Cardiac fibroblast (primary cell): ENCODE data around the gene MRPL11.

ENCODE experiments used
- DNase-seq, 2 donors: peaks; one replicate each; pipeline versions ENCODE4 v3.0.0 to v3.0.0-alpha.2; 2010; ENCODE audit warnings: low read depth in 2 of 2
- H3K4me3 ChIP-seq, 2 donors: replicated peaks in 1 of 2; 1 replicate in 1 of 2; 2 replicates in 1 of 2; pipeline ENCODE4 v1.5.1; 2011; ENCODE audit warnings: low read depth in 2 of 2, low read length in 2 of 2, mild to moderate bottlenecking in 2 of 2, moderate library complexity in 1 of 2
- TF ChIP-seq, protein P1 (sequence below): IDR thresholded peaks from one replicate; pipeline ENCODE4 v1.5.1; 2011; ENCODE audit warnings: low read depth, mild to moderate bottlenecking, low read length, inconsistent platforms

MRPL11 gene

DNA sequence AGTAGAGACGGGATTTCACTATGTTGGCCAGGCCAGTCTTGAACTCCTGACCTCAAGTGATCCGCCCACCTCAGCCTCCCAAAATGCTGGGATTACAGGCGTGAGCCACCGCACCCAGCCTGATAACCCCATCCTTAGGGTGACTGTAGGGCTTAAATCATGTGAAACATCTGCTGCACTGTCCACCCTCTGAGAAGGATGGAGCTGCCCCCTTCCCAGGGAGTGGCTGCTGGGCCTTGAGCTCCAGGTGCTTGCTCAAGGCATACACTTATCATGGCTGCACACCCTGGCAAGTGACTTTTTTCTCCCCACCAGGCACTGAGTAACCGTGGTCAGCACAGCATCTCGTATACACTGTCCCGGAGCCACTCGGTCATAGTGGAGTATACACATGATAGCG, 33.4 kb upstream of the MRPL11 start:
- no peak overlapping the region for H3K4me3 ChIP-seq
- TF ChIP-seq, protein P1, sequence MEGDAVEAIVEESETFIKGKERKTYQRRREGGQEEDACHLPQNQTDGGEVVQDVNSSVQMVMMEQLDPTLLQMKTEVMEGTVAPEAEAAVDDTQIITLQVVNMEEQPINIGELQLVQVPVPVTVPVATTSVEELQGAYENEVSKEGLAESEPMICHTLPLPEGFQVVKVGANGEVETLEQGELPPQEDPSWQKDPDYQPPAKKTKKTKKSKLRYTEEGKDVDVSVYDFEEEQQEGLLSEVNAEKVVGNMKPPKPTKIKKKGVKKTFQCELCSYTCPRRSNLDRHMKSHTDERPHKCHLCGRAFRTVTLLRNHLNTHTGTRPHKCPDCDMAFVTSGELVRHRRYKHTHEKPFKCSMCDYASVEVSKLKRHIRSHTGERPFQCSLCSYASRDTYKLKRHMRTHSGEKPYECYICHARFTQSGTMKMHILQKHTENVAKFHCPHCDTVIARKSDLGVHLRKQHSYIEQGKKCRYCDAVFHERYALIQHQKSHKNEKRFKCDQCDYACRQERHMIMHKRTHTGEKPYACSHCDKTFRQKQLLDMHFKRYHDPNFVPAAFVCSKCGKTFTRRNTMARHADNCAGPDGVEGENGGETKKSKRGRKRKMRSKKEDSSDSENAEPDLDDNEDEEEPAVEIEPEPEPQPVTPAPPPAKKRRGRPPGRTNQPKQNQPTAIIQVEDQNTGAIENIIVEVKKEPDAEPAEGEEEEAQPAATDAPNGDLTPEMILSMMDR, result no peak
- DNase-seq, result no peak

DNA sequence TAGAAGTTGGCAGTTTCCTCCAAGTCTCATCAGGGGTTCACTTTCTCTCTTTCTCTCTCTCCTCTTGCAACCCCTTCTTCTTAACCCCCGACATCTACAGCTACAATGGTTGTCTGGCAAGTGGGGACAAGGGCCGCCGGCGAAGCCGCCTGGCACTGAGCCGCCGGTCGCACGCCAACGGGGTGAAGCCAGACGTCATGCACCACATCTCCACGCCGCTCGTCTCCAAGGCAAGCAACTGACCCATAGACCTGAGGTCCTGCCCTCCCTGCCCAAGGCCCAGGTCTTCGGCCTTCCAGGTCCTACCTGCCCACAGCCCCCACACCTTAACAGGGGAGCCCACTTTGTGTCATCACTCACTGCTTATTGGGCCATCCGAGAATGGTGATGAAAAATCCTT, 32.5 kb upstream of the MRPL11 start:
- no peak overlapping the region for H3K4me3 ChIP-seq
- TF ChIP-seq, protein P1, result no peak
- DNase-seq, result no peak

DNA sequence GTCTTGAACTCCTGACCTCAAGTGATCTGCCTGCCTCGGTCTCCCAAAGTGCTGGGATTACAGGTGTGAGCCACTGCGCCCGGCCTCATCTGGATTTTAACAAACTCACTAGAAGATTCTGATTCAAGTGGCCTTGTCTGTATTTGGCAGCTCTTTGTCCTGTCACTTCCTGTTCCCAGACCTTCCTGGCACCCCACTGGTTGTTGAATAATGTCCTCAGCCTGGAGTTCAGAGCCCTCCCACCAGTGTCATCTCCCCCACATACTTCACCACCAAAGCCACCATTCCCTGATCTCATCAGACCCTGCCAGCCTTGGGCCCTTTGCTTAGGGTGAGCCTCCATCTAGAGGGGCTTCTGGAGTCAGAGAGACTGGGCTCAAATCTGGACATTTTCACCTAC, 31.4 kb upstream of the MRPL11 start:
- no peak overlapping the region for H3K4me3 ChIP-seq
- TF ChIP-seq, protein P1, result no peak
- DNase-seq, result no peak

DNA sequence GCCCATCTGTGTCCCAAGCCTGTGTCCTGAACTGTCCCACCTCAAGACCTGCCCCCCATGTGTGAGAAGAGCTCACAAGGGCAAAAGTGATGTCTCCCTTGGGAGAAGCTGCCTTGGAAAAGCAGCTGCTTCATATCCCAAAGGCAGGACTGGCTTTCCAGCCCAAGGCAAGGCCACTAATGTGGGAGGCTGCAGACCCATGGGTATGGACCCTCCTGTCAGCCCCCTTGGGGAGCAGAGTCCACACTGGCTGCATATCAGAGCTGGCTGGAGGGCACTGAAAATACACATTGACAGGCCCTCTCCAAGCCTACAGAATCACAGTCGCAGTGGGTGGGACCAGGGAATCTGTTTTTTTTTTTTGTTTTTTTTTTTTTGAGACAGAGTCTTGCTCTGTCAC, 30.8 kb upstream of the MRPL11 start:
- no peak overlapping the region for H3K4me3 ChIP-seq
- TF ChIP-seq, protein P1, result no peak
- no peak for DNase-seq

DNA sequence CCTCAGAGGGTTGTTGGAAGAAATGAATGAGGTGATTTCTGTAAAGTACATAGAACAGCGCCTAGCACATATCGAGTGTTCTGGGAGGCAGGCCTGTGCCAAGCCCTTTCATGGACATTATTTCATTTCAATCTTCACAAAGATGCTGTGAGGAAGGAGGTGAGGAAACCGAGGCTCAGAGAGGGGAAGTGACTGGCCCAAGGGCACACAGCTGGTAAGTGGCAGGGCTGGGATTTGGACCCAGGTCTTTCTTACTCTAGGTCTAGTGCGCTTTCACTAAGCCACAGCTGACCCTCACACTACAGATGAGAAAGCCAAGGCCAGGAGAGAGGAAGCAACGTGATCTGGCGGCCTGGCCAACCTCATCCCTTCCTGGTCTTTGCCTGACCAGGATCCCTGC, 30.0 kb upstream of the MRPL11 start:
- DNase-seq, result no peak
- no peak overlapping the region for H3K4me3 ChIP-seq
- TF ChIP-seq, protein P1, result no peak

DNA sequence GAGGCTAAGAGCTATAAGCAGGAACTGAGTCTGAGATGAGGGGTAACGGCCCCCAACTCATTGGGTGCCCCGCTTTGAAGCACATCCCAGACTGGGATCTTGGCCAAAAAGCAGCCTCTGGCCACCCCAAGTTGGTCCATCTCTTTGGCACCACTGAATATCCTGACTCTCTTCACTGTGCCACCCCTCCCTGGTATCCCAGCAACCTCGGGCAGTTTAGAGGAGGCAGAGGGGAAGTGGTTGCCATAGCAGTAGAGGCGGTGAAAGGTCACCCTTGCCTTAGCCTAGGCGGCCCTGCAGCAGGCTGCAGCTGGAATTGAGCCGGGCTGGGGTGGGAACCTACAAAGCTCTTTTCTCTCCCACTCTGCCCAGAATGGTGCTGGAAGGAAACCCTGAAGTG, 29.1 kb upstream of the MRPL11 start:
- DNase-seq, result peak in 1 of 2 donors; percentile 36
- TF ChIP-seq, protein P1, result no peak
- H3K4me3 ChIP-seq, result peak overlapping the region; percentile 59 to 65

DNA sequence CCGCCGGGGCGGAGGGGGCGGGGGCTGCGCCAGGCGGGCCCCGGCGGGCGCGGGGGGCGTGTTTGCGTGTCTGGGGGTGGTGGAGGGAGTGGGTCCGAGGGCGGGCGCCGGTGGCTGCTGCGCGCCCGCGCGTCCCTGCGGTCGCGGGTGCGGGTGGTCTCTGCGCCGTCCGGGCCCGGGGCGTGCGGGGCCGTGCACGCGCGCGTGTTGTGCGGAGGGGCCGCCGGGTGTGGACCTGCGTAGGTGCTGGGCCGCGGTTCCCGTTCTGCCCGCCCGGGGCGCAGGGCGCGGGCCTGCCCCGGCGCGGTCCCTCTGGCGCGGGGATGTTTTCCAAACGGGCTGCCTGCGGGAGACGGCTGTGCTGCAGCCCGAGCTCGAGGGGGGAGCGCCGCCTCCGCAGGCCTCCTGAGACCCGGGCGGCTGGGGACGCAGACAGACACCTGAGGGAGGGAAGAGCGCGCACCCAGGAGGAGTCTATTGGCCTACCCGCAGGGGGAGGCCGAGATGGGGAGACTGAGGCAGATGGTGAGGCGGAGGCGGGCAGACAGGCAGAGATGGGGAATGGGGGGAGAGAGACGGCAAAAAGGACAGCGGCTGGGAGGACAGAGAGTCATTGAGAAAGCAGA, 28.5 kb upstream of the MRPL11 start:
- DNase-seq, result peak; percentile 13 to 41
- TF ChIP-seq, protein P1, result peak; percentile 9
- H3K4me3 ChIP-seq, result peak overlapping the region; percentile 59 to 65
